Panc1 (cell line): Measurements from ENCODE around the gene CHRNG. TPM values are rescaled to one million over a fixed set of nuclear protein-coding genes. Genes with fewer than 3 reads are reported as not detected.

Source experiments
- ATAC-seq: fragments of 200-7000 bp; cut with Tn5 transposase; 2 replicates; pipeline ENCODE4 v1.9.1; 2020; ENCODE audit warnings: mild to moderate bottlenecking, moderate library complexity
- BruUV-seq: library from RNA; stranded (reverse); fragments of 400-500 nt; replicated peaks from 2 replicates; lab custom pipeline; 2021; lab: Mats Ljungman, UMichigan
- CTCF ChIA-PET: fragments of 300-600 bp; sonication (Branson Sonifier 250); formaldehyde crosslinking; loops from one replicate; lab custom pipeline; 2022; ENCODE audit warnings: antibody characterized with exemption; lab: Charles Lee
- POLR2A ChIA-PET: fragments of 300-600 bp; sonication (Branson Sonifier 250); formaldehyde crosslinking; loops from one replicate; lab custom pipeline; 2022; ENCODE audit warnings: antibody characterized with exemption; lab: Charles Lee
- DNase-seq: peaks from one replicate; pipeline ENCODE4 v3.0.0-alpha.2; 2010; ENCODE audit warnings: low read depth, low spot score
- H3K27ac ChIP-seq: 2 replicates; pipeline ENCODE4 v1.5.1; 2011; ENCODE audit warnings: mild to moderate bottlenecking, low read length, inconsistent platforms
- H3K27me3 ChIP-seq: fragments of 200-500 bp; sonication (Bioruptor generic); 2 replicates; pipeline ENCODE4 v1.6.0; 2014; ENCODE audit warnings: low read length, inconsistent platforms; ENCODE audit not compliant: control insufficient read depth, insufficient read depth
- H3K36me3 ChIP-seq: fragments of 200-500 bp; sonication (Bioruptor generic); 2 replicates; pipeline ENCODE4 v1.5.1; 2014; ENCODE audit warnings: inconsistent platforms, mild to moderate bottlenecking, low read length, moderate library complexity; ENCODE audit not compliant: control insufficient read depth, insufficient read depth
- H3K4me1 ChIP-seq: 2 replicates; pipeline ENCODE4 v1.5.1; 2011; ENCODE audit warnings: inconsistent platforms, mild to moderate bottlenecking, low read length, moderate library complexity; ENCODE audit not compliant: control insufficient read depth, insufficient read depth
- H3K4me3 ChIP-seq, 2 experiments: 2 replicates each; pipeline ENCODE4 v1.5.1; 2011 to 2012; ENCODE audit warnings: low read depth in 2 of 2, low read length in 2 of 2, mild to moderate bottlenecking in 2 of 2, inconsistent platforms in 1 of 2, moderate library complexity in 1 of 2
- H3K9me3 ChIP-seq: fragments of 200-500 bp; sonication (Bioruptor generic); 2 replicates; pipeline ENCODE4 v1.5.1; 2014; ENCODE audit warnings: low read depth, mild to moderate bottlenecking, inconsistent platforms, low read length, moderate library complexity; ENCODE audit not compliant: control insufficient read depth, insufficient read depth
- CTCF ChIP-seq: fragments of 450-650 bp; IDR thresholded peaks from 2 replicates; pipeline ENCODE4 v1.5.1; 2017; ENCODE audit warnings: mild to moderate bottlenecking
- POLR2AphosphoS5 ChIP-seq: IDR thresholded peaks from 2 replicates; pipeline ENCODE4 v1.6.1; 2012; ENCODE audit warnings: mild to moderate bottlenecking, low read depth, low read length, moderate library complexity
- SIN3A ChIP-seq: IDR thresholded peaks from 2 replicates; pipeline ENCODE4 v1.6.1; 2012; ENCODE audit warnings: low read depth, mild to moderate bottlenecking, low read length, moderate library complexity, borderline replicate concordance; ENCODE audit not compliant: insufficient read depth
- TCF7L2 ChIP-seq: IDR thresholded peaks from 2 replicates; pipeline ENCODE4 v1.6.1; 2011; ENCODE audit warnings: mild to moderate bottlenecking, low read depth, low read length, inconsistent platforms
- in situ Hi-C: cut with HindIII; loops from 2 replicates; pipeline ENCODE4 v1.10.0; 2016; ENCODE audit warnings: low sequenced_read_pairs, low pct_unique_long_range_greater_than_20kb
- intact Hi-C: fragments of 100-400 bp; cut with micrococcal nuclease; formaldehyde crosslinking; loops from one replicate; pipeline ENCODE4 v1.10.0; 2022; ENCODE audit not compliant: unreplicated experiment
- total RNA-seq: library from RNA; stranded (reverse); gene quantifications from one replicate; pipeline ENCODE4 v1.2.1, GENCODE V29; 2021; ENCODE audit not compliant: unreplicated experiment
- TF ChIP-seq, protein P1 (sequence below), 2 experiments: IDR thresholded peaks; 2 replicates each; pipeline ENCODE4 v1.6.1; 2011 to 2012; ENCODE audit warnings: low read depth in 2 of 2, control low read depth in 1 of 2, low read length in 1 of 2, mild to moderate bottlenecking in 1 of 2, moderate library complexity in 1 of 2; ENCODE audit not compliant: insufficient read depth in 1 of 2

Gene CHRNG
- total RNA-seq, 1 experiment from 2014 or later, result not detected

DNA sequence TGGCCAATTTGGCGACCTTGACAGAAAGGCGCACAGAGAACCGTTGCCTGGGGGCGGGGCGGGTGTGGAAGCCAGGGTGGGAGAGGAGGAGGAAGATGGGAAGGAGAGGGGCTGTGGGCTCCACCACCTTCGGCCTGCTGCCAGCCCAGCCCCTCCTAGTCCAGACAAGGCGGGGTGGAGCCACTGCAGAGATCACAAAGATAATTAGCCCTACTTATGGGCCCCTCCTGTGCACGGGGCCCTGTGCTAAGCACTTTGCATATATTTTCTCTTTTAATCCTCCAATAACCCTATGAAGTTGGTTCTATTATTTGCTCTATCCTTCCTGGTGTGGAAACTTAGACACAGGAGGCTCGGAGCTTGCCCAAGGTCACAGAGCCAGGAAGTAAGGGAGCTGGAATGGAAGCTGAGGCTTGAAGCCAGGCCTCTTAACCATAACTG is 38.1 kb upstream of the CHRNG start:
- BruUV-seq, result no TSS peak
- peaks cover 3% of the 10 kb centered on the region; the same call in 1 of the 2 replicates for H3K27me3 ChIP-seq
- ATAC-seq, result no peak
- no peak overlapping the region for H3K27ac ChIP-seq
- H3K4me3 ChIP-seq, result no peak overlapping the region
- intact Hi-C loops, result no loop called here
- ChIA-PET CTCF (no interaction called here), POLR2A (no interaction called here)
- TF ChIP-seq SIN3A (no peak), TCF7L2 (no peak), POLR2AphosphoS5 (no peak), CTCF (no peak)
- TF ChIP-seq, protein P1, sequence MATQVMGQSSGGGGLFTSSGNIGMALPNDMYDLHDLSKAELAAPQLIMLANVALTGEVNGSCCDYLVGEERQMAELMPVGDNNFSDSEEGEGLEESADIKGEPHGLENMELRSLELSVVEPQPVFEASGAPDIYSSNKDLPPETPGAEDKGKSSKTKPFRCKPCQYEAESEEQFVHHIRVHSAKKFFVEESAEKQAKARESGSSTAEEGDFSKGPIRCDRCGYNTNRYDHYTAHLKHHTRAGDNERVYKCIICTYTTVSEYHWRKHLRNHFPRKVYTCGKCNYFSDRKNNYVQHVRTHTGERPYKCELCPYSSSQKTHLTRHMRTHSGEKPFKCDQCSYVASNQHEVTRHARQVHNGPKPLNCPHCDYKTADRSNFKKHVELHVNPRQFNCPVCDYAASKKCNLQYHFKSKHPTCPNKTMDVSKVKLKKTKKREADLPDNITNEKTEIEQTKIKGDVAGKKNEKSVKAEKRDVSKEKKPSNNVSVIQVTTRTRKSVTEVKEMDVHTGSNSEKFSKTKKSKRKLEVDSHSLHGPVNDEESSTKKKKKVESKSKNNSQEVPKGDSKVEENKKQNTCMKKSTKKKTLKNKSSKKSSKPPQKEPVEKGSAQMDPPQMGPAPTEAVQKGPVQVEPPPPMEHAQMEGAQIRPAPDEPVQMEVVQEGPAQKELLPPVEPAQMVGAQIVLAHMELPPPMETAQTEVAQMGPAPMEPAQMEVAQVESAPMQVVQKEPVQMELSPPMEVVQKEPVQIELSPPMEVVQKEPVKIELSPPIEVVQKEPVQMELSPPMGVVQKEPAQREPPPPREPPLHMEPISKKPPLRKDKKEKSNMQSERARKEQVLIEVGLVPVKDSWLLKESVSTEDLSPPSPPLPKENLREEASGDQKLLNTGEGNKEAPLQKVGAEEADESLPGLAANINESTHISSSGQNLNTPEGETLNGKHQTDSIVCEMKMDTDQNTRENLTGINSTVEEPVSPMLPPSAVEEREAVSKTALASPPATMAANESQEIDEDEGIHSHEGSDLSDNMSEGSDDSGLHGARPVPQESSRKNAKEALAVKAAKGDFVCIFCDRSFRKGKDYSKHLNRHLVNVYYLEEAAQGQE (IDR thresholded peaks at IDR 0.05; ENCODE audit: insufficient read depth in 1 of 2, low read depth in 2 of 2, low read length in 1 of 2), result no peak
- H3K36me3 ChIP-seq, result no peaks in the 10 kb centered on the region
- DNase-seq, result no peak
- H3K4me1 ChIP-seq, result no peaks in the 10 kb centered on the region; the same call in 1 of the 2 replicates
- in situ Hi-C loops, result no loop called here
- H3K9me3 ChIP-seq, result no peaks in the 10 kb centered on the region

GRCh38 chr2:232501794-232502390 is 37.6 kb upstream of the CHRNG start:
- no peaks in the 10 kb centered on the region for H3K36me3 ChIP-seq
- H3K27me3 ChIP-seq, result peaks cover 3% of the 10 kb centered on the region; the same call in 1 of the 2 replicates
- no peak overlapping the region for H3K27ac ChIP-seq
- CTCF ChIA-PET, result interaction anchor here (0.6 to 0.7 kb wide), 2 partner anchors 21 to 38 kb away, joined by 4 to 5 read pairs; no protein-coding TSS in a partner anchor
- POLR2A ChIA-PET, result no interaction called here
- ATAC-seq (no peak), DNase-seq (no peak)
- in situ Hi-C loops, result no loop called here
- no peak overlapping the region for H3K4me3 ChIP-seq
- TF ChIP-seq SIN3A, result no peak
- TF ChIP-seq POLR2AphosphoS5, result no peak
- TF ChIP-seq, protein P1 (IDR thresholded peaks at IDR 0.05; ENCODE audit: insufficient read depth in 1 of 2, low read depth in 2 of 2, low read length in 1 of 2), result no peak
- TF ChIP-seq TCF7L2, result no peak
- TF ChIP-seq CTCF, result no peak
- H3K4me1 ChIP-seq, result no peaks in the 10 kb centered on the region; the same call in 1 of the 2 replicates
- BruUV-seq, result no TSS peak
- H3K9me3 ChIP-seq, result no peaks in the 10 kb centered on the region
- intact Hi-C loops, result no loop called here
